GM19193 (cell line): Measurements from ENCODE around the gene DACT2.

Experiments used
- POLR2A ChIP-seq: IDR thresholded peaks from 4 replicates; pipeline ENCODE4 v1.6.1; 2011; ENCODE audit not compliant: insufficient read depth, insufficient read length; ENCODE audit errors: extremely low read depth

Gene DACT2

DNA sequence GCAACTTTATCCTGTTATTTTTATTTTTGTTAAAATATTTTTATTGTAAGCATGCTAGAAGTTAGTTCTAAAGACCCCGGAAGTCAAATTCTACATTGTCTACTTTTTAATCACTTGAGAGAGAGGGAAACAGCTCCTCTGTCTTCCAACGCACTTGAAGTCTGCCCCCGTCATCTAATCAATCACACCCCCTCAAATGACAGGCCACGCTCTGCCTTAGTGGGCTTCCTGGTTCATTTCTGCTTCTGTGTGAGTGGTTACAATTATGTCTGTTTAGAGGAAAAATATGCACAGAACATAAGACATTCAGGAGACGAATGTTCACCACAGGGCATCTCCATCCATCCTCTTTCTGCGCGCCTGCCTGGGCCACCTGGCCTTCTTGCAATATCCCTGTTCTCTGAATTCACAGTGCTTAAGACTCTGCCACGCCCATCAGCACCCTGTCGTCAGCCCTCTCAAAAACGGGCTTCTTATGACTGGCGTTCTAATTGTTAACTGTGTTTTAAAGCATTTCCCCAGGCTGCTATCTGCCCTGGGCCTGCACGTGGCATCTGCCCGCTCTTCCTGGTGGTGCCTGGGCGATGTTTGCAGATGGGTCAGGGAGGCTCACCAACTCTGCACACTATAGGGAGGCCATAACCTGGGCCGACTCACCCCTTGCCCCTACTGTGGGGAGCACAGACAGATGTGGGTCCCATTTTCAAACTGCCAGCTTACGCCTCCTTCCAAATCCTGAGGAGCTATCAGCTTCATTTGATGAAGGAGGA is 15.4 kb downstream of the DACT2 start:
- TF ChIP-seq POLR2A: no peak

DNA sequence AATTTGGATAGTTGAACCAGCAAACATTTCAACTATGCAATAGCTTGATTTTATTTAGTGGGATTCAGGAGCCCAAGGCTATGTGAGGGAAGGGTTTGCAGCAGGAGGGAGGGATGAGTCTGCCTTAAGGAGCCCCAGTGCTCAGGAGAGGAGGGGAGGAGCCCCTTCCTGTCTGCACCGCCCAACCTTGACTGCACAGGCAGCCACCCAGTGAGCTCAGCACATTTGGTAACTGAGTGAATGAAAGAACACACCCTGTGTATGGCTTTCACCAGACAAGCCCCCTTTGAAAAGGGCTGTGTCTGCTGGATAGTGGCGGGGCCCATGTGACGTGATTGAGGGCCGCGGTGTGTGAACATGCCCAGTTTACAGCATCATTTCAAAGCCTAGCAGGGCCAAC is 17.0 kb downstream of the DACT2 start:
- TF ChIP-seq POLR2A: no peak

DNA sequence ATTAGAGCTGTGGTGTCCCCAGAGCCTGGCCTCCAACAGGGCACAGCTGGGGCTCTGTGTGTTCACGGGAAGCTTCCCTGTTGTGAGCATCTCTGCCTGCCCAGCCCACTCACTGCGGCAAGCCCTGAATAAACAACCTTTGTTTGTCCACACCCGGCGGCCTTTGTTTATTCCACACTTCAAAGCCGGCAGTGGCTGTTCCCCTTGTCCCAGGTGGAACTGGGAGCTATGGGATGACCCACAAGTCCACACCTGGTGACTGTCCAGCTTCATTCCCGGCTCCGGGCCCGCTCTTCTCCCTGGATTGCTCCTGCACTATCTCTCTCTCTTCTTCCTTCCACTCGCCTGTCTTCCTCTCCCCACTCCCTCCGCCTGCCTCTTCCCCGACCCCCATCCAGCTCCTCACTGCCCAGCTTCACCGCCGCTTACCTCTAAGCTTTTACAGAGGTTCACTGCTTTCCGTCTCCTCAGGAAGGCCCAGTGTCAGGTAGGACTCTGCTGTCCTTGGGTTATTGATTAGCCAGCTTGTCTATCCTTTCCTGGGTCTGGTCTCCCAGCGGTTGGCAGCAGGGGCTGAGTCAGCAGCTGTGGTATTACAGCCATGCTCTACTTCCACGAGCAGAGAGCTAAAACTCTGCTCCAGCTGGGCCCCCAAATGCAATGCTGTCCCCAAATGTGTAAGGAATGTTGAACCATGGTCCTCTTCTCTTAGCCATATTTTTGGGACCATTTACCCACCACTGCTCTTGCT is 17.8 kb downstream of the DACT2 start:
- no peak for TF ChIP-seq POLR2A

DNA sequence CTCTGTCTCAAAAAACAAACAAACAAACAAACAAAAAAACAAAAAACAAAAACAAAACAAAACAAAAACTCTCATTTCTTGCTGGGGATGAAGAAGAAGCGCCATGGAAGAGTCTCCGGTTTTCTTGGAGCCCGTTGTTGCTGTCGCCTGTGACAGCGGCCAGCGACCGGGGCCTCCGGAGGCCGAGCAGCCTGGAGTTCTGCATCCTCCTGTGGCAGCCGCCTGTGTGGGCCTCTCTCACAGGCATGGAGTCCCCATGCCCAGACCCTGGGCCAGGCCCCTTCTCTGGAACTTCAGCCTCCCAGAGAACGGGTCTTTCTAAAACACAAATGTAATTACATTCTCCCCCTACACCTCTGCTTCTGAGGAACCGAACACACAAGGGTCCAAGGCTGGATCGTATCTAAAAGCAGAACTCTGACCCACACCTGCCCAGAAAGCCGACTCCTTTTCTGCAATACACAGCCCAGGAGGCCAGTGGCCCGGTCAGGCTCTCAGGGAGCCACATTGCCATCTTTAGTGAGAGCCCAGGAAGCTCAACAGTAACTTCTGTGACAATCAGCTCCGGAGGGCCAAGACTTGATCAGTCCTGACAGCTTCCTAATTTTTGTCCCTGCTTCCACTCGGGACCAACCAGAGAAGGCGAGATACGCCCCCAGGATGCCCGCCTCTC is 18.5 kb downstream of the DACT2 start:
- TF ChIP-seq POLR2A: no peak

DNA sequence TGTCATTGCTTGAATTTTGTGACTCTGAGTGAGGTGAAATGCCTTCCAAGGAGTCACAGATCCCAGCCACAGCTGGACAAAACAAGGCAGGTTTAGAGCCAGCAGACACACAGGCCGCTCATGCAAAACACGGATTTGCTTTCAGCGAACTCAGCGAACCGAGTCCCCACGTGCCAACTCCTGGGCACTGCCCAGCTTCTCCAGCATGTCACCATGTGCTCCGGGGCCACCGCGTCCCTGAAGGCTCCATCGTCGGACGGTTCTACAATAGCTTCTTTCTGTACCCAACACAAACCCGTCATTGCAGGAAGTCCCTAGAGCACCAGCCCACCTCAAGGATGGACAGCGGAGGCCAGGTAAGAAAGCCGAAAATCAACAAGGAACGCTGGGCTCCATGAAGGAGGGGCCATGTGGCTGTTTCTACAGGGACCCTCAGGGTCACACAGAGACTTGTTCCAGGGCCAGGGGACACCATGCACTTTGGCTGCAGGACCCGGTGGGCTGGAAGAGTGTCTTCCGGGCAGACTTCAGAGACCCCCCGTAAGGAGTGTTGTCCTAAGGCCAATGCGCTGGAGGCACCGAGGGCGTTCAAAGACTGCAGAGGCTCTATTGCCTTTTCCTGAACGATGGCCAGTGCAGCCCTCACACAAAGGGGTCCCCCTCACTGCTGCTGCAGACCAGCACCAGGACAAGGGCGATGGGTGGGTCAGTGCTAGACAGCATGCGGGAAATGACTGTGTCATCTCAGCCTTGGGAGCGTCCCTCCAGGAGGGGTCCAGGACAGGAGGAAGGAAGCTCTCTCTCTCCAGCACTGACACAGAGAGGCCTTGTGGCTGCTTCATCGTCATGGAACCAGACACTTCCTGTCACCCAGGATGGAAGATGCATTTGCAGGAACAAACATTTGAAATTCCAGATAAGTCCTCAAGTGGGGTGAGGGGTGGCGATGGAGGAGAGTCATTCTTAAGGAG is 19.8 kb downstream of the DACT2 start:
- no peak for TF ChIP-seq POLR2A

DNA sequence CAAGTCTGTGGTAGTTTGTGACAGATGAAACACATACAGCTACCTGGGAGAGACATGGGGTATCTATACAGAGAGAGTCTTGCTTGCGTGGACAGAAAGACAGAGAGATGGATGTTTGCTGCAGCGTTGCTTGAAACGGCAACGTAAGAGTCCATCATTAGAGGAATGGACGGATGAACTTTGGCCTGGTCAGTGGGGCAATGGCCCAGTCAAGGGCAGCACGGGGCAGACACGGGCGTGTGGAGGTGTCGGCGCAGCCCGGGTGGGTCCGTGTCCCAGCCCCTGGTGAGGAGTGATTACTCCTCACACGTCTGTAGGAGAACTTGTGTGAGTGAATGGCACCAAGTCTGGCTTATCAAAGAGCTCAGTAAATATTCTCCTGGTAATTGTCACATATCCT is 21.9 kb downstream of the DACT2 start:
- no peak for TF ChIP-seq POLR2A

DNA sequence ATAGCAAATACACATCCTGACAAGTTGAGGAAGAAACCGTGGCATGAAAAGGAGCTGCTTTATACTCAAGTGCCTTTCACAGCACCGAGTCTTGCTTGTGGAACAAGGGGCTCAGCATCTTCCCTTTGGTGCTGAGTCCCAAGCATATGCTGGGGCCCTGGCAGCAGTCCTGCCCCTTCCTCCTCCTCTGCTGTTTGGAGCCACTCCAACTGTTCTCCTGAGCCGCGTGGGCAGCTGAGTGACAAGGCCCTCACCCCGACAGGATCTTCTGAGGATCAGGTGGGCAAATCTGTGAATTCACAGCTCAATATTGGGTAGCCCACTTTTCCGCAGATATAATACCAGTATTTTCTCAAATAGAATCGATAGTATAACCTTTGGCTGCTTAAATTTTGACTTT is 24.7 kb downstream of the DACT2 start:
- TF ChIP-seq POLR2A: no peak

DNA sequence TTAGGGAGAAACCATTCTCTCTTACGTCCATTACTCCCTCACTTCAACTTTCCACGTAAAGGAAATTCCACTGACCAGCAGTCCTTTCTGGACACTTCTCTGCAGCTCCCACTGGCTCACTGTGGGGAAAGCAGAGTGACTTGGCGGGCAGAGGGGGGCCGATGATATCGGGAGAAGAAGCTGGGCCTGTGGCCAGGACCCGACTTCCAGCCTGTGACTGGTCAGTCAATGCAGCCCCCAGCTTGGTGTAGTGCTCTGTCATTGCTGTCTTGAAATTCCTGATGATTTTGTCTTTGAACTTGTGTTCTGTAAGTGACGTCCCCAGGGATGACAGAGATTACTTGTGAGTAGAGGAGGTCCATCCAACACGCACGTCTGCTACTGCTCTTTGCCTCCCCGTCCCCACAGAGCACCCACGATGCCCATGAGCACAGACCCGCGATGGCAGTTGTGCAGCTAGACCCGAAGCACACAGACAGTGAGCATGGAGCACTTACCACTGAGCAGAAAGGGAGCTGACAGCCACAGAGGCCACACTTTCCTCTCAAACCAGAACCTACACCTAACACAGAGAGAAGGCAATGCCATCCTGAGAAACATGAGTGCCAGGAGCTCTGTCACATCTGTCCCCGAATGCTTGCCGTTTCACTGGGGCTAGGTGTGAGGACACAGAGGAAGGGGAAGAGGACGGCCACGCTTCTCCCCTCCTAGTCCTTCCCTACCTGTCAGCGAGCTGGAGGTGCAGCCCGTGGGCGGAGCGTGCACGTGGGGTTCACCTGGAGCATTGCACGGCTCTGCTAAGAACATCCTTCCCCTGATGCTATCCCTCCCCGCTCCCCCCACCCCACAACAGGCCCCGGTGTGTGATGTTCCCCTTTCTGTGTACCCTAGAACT is 25.7 kb downstream of the DACT2 start:
- TF ChIP-seq POLR2A: no peak

DNA sequence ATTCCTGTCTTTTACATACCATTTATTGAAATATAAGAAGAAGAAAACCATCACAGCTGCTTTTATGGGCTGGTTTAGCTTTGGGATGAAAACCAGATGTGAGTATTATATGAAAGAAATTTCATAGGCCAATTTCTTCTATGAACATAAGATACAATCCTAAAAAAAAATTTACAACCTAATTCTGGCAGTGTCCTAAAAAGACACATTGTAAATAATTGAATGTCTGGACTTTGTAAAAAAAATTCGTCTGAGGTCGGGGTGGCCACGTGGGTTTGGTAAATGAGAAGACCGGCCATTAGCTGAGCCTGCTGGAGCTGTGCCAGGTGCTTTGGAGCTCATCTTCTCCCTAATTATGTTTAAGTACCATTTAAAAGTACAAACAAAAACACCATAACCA is 26.8 kb downstream of the DACT2 start:
- TF ChIP-seq POLR2A: no peak

DNA sequence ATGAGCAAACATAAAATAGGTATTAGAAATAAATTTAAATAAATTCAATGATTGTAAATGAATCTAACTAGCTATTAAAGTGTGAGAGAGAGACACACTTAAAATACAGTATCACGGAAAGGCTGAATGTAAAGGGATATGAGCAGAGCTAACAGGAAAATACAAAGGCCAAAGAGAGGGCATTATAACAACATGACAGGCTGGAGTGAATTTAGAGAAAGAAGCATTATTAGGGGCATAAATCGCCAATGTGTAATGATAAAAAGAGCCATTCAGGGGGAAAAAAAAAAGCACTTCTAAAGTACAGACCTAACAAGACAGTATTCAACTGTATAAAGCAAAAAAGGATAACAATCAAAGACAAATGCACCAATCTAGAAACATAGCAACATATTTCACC is 28.1 kb downstream of the DACT2 start:
- no peak for TF ChIP-seq POLR2A

DNA sequence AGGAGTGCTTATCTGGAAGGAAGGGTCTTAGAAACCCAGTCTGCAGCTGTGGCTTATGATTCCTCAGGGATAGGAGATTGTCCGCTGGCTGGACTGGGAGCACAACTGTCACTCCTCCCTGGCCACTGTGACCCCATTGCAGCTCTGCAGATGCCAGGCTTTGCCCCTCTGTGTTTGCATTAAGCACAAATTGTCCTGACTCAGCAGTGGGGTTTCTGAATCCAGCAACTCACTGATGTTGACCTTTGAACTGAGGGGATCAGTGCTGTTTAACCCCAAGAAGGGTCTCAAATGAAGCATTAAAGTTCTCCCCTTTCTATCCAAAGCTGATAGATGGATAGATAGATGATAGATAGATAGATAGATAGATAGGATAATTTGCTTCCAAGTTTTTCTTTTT is 29.5 kb downstream of the DACT2 start:
- no peak for TF ChIP-seq POLR2A

DNA sequence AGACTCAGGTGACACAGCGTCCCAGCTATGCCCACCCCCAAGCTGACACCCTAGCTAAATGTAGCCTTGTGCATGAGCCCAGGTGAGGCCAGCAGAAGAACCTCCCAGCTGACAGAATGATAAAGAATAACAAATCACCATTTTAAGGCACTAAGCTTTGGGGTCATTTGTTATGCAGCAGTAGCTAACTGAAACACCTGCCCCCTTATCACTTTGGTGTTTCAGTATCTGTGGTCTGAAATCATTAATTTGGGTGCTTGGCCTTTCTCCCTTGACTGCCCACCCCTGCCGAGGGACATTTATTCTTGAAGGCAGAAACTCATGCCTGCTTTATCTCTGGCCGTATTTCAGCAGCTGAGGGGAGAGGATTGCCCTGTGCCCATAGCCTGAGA is 30.0 kb downstream of the DACT2 start:
- no peak for TF ChIP-seq POLR2A

DNA sequence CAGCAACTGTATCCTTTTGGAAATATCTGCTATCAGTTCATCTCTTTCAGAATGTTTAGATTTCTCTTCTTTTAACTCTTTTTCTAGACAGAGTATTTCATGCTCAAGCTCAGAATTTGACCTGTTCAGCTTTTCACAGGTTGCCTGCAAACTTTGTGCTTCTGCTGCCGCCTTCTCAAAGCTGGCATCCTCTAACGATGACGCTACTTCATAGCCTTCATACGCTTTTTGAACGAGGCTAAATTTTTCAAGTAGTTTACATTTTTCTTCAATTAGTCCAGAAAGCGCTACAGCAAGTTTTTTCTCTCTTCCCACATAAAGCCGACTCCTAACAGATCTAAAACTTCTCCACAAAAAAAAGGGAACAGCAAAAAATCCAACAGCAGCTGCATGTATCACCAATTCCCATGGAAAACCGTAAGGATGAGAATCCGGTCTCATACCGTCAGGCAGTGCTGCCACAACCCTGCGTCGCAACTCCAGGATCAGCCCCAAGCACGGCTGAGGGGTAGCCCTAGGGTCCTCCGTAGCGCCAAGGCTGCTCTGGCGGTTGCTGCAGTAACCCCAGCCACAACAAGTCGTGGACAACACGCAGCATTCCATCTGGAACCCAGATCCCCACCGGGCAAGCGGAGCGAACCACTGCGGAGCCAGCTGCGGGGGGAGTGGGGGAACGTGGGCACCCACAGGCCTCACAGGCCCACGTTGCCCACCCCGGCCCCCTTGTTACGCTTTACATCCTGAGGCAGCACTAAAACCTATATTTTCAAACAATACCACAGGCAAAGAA is 30.6 kb downstream of the DACT2 start:
- no peak for TF ChIP-seq POLR2A
